Amniotic epithelial cell (primary cell): ENCODE results near the gene MRPL3.

Experiments
- DNase-seq: peaks from one replicate; pipeline ENCODE4 v3.0.0-alpha.2; 2010; ENCODE audit warnings: low read depth

MRPL3 gene

DNA sequence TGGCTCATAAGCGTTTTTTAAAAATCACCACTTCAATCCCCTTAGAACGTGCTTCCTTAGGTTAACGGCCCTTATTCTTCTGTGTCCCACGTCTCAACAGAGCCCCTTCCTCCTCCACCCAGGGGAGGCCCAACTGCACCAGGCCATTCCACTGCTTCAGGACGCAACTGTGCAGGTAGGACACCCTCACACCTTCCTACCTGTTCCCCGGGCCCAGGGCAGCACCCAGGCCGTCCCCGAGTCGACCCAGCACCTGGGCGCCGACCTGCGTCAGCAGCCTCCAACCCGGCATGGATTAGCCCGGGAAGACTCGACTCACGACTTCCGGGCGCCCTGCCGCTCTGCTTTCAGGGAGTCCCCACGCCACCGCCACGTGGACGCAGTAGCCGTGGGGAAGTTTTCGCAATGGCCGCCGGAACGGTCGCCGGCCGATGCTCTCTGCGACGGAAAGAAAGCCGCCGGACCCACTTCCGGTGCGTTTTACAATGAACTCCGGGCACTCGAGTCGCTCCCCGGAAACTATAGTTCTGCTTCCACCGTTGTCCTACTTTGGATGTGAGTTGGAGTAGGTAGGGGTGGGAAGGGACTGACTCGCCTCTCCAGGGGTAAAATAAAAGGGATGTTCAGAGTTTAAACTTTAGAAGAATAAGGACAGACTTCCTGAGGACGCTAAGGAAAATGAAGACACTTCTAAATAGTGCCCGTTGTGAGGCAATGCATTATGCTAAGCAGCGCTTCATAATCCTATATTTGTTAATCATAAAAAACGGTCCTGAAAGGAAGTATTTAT is at the start of gene MRPL3:
MRPL3 (minus strand) TSS at position 442 of the 790 bp plus-strand sequence; CDS start at position 292, 150 bp downstream.
- peak; percentile 83 for DNase-seq

DNA sequence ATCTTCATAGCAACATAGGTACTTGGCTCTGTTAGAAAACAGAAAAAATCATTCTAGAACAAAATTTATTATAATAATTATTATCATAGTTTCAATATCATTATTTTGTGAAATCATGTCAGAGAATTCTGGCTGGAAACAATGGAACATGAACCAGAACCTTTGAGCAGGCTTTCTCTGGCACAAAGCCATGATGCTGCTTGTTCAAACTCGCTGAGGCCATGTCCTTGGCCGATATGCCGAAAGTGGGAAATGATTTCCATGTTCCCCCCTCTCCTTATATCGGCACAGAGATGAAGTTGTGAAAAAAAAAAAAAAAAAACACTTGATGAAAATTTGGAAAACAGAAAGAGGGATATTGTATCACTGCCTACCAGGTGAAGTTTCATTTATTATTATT is 49.0 kb upstream of the MRPL3 start:
- no peak for DNase-seq

DNA sequence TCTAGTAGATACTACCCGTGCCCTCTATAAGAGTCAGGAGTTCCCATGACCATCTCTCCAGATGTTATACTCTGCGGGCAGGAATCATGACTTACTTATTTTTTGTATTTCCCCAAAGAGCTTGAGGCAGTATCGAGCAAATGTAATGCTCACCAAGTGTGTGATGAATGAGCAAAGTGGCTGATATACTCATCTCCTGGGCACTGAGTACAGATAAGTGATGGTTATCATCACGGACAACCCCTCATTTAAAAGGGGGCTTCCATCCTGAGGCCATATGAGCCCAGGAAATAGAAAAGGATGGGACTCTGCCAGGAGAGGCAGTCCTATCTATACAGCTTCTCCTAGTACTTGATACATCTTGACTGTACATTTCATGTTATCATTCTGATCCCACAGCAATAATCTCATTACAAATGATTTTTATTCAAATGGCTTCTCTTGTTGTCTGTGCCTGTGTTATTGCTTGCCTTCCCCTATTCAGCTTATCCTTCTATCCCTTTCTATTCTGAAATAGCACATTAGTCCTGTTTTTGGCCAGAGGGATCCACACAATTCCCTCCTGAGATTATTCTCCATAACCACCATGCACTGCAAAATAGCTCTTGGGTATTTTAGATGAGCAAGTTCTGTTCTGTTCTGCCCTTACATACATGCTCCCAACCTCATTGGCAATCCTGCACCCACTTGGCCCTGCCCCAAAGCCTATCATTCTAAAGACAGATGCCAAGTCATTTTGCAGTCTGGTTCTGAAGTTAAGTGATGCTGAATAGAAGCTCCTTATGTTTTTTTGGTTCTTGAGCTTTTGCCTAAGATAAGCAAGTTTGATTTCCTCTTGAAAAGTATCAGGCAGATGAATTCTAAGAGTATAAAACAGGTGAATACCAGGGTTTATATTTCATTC is 48.0 kb upstream of the MRPL3 start:
- no peak for DNase-seq

DNA sequence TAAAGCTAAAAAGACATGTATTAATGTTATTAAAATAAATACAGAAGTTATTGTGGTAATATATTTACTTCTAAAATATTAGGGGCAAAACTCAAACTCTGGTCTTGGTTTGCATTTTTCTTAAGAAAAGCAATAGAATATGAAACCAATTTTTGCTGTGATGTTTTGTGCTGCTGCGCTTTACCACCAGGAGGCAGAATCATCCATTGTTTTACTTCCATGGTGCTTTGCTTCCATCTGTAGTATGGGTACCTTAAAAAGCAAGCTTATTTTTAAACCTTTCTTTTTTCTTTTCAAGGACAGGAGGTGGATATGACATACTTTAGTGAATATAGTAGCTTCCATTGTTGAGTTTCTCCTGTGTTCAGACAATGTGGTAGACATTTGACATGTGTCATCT is 46.6 kb upstream of the MRPL3 start:
- no peak for DNase-seq

DNA sequence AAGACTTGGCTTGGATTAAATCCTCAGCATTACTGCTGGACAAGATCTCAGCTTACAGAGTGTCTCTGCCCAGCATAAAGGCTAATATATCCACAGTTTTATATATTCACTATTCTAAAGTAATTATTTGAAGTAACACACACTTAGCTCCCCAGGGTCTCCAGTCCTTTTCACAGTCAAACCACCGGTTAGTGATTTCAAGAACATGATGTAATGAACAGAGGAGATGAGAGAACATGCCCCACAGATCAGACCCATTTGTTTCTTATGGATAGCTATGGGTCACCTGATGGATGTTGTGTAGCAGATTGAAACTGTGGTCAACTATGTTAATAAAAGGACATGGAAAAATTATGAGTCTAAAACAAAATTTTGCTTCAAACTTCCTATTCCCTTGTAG is 44.8 kb upstream of the MRPL3 start:
- no peak for DNase-seq

DNA sequence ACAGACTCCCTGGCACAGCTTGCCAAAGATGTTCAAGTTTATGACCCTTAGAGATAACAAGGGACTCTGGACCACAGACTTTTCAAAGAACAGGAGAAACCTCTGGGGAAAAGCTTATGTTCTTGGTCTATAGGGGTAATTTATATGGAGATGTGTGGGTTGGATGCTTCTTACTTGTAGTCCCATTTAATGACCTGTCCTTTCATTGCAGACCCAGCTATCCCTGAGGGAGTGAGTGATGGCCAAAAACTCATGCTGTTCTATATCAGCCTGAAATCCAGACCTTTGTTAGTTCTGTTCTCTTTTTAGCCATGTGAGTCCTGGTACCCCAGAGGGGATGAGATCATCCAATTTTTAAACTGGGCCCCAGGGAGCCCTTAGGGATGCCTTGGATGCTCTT is 43.7 kb upstream of the MRPL3 start:
- no peak for DNase-seq

DNA sequence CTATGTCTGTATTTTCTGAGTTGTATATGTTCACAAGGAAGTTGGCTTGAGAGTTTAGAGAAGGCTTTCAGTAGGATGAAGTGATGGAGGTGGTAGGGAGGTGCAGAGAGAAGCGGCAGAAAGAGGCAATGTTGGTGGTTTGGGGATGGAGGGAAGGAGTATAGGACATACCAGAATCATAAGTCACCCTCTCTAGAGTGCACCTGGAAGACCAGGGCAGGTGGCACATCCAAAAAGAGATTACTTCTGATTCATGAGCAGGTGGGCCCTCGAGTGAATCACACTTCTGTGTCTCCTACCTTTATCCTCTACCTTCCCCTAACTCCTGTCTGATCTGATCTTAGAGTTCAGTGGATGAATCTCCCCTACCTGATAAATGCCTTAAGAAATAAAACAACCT is 41.8 kb upstream of the MRPL3 start:
- no peak for DNase-seq

DNA sequence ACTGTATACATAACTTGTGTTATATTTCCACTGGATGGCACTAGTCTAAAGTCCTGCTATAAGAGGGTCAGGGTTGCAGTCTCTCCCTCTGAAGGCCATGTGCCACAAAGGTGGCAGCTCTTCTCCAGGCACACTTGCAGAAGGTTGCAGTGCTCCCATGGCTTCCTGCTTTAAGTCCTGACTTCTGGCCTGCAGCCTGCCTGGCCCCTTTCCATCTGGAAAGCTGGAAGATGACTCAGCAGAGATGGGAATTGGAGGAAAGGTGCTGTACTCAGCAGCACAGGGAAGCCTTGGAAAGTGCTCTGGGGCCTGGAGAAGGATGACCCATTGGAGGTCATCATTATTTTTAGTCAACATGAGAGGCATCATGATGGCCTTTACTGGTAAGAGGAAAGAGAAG is 40.9 kb upstream of the MRPL3 start:
- peak; percentile 79 for DNase-seq

DNA sequence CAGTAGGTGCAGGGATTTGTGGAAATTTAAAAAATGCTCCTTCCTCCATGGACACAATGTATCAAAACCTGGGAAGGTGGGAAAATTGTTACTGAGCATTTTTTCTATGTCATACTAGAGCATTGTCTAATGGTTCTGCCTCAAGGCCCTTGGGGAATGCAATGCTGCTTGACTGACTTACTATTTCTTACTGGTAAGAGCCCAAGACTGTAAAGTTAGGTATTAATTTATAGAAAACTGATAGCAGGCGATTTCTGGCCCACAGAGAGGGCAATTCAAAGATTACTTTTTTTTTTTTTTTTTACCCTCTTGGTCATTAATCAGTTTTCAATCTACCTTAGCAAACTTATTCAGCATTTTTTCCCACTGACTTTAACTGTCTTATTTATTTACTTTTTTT is 38.5 kb upstream of the MRPL3 start:
- DNase-seq: no peak

DNA sequence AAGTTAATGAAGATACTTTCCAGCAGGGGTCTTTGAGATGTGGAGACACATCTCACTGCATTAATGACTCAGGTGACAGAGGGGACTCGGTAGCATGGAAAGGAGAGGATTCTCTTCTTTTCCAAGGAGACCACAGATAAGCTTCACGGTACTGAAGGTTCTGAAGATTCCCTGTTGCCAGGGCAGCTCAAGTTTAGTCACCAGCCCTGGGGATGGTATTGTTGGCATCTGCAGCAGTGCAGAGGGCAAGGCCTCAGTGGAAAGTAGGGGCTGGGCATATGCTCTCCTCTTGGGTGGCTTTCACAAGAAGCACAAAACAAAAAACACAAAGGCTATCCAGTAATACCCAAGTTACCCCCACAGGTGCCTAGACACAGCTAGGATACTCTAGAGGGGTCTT is 38.0 kb upstream of the MRPL3 start:
- no peak for DNase-seq

DNA sequence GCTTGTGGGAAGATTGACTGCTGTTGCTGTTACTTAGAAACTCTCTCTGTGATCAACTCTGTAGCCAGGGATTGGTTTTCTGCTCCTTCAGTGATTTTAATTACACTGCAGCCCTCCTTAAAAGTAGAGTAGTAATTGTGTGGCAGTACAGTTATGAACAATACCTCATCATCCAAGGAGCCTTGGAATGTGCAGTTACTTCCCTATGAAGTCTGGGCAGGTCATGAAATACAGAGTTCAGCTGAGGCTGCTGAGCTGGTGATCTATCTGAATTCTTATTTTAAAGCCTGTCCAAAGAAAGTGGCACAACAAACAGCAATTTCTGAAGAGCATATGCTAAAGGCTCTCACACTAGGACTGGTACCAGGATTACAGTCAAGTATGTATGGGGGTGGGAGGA is 37.4 kb upstream of the MRPL3 start:
- DNase-seq: no peak

DNA sequence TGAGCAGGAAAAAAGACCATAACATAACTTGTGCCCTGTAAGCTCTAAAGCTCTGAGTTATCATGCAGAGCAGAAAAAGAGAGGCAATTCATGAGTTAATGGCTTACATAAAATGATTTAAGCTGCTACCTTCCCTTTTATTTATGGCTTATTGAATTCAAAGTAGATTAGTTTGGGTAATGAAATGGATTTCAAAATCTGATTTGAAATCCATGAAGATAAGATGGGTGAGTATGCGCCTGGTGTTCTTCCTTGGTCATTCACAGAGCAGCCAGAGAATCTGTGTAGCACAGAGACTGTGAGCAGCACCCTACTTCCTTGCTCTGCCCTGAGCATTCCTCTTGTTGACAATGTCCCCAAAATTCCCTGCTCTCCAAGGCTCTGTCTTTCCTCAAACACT is 36.2 kb upstream of the MRPL3 start:
- DNase-seq: no peak

DNA sequence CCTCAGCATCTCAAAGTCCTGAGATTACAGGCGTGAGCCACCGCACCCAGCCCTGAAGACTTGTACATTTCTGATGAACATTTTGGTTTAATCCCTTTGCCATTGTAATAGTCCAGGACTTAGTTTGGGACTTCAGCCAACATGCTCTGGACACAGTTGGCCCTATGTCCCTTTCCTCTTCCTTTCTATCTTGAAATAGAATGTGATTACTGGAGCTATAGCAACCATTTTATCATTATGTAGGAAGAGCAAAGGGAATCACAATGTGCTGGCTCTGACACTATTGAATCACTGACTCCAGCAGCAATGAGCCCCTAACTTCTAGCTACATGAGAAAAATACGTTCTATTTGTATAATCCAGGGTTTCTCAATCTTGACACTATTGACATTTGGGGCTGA is 34.8 kb upstream of the MRPL3 start:
- no peak for DNase-seq

DNA sequence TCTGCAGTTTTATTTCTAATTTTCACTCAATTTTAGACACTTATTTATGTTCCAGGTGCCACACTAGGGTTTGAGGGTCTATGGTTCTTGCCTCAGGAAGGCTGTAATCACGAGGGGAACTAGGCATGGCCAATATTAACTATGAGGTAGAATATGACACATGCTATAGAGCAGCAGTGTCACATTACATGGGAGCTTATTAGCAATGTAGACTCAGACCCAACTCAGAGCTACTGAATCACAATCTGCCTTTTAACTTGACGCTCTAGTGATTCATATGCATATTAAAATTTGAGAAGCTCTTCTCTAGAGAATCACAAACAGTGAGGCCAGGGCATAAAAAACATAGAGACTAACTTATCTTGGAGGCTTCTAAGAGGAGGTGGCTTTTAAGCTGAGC is 32.8 kb upstream of the MRPL3 start:
- DNase-seq: no peak

DNA sequence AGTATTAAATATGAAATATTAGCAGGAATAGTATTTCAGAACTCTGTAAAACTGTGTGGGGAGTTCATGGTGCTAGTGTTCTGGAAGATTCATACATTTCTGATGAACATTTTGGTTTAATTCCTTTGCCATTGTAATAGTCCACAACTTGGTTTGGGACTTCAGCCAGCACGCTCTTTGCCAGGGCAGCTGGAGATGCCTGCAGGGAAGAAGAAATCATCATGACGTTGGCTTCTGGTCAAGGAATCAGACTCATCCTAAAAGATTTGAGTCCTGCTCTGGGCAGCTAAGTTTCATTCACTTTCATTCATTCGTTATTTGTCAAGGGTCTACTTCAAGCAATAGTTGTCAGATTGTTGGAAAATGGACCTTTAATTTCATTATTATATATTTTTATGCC is 32.4 kb upstream of the MRPL3 start:
- DNase-seq: no peak

DNA sequence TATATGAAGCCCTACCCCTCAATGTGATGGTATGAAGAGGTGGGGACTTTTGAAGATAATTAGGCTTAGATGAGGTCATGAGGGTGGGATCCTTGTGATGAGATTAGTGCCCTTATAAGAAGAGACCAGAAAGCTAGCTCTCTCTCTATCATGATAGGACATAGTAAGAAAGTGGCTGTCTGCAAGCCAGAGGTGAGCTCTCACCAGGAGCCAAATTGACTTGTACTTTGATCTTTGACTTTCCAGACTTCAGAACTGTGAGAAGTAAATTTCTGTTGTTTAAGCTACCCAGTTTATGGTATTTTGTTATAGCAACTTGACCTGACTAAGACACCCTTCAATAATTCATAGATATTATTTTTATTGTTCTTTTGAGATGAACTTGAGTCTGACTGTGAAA is 29.9 kb upstream of the MRPL3 start:
- DNase-seq: no peak

DNA sequence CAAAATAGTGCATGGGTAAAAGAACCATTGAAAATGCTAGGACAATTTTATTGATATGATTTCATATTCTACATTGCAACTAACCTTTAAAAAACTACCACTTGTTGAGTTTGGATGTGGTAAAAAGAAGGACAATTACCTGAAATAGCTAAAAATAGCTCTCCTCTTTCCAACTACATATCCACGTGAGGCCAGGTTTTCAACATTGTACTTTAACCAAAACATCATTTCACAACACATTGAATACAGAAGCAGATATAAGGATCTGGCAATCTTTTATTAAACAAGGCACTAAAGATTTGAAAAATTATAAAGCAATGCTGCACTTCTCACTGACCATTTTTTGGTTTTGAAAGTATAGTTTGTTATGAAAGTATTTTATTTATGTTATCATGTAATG is 28.1 kb upstream of the MRPL3 start:
- no peak for DNase-seq

DNA sequence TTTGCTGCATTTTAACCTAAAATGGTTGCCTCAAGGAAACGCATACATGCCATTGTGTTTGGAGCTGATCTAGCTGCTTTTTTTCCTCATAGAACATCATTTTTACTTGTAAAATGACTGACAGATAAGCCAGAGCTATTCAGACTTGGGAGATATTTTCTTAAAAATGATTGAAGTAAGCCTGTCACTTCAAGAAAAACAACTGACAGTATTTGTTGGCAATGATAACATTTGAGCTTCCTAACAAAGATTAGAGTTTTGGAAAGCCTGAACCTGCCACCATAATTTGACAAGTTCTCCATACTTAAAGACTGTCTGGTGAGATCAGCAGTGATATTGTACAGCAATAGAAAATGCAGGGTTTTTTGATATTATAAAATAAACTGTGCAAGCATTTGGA is 27.6 kb upstream of the MRPL3 start:
- no peak for DNase-seq

DNA sequence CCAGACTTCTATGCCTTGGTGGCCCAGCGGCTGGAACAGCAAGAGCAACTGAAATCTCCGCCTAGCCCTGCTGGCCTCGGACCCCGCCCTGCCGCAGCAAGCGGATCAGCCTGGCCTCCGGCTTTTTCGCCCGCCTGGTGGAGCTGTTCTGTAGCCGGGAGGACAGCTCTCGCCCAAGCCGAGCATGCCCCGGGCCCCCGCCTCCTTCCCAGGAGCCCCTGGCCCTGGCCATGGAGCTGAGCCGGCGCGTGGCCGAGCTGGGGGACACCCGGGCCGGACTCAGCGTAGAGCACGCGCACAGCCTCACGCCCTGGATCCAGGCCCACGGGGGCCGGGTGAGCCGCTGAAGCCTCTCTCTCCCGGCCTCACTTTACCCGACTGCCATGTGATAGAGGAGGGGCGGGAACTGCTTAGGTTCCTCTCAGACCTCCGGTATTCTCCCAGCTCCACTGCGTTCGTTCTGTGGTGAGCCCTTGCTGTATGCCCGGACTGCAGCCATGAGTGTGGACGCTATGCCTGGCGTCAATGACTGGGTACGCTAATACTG is 24.1 kb upstream of the MRPL3 start:
- DNase-seq: peak; percentile 39

DNA sequence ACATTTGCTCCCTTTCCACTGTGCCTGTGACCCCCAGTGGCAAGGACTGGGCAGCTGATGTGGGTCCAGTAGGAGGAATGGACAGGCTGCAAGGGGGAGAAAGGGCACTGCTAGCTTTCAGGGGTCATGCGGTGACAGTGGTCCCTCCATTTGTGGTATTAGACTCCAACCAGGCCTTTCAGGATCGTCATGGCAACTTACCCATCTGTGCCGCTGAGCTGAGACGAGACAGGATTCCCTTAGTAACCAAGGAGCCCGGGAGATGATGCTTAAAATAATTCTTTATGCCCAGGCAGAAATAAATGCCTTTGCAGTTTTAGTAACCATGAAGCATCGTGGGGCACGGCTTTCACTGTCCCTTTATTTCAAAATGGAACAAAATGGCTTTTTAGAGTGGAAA is 15.9 kb upstream of the MRPL3 start:
- no peak for DNase-seq

DNA sequence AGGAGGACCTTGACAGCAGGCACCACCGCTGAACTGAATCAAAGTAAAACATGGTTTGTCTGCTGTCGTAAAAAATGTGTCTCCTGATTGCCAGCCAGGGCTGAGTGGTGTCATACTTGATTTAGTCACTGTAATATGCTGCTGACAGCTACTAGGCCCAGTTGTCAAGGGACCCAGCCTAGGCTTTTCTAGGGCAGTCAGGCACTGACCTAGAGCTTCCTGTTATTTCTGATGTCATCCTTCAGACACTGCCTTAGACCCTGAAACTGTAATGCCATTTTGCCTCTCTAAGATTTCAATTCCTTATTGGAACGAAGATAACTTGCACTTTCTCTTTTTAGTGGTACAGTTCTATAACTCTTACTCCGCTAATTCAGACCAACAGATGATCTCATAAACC is 2.6 kb upstream of the MRPL3 start:
- DNase-seq: no peak

DNA sequence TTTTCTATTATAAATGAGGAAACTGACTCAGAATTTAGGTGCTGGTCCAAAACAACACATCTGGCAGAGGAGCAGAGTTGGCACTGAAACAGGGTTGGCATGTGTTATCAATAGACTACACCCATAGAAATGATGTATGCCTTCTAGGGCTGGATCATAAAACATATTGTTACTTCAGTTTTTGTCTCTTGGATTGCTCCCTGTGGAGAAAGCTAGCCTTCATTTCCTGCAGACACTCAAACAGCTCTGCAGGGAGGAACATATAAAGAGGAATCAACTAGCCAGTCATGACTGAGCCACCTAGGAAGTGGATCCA is 507 bp upstream of the MRPL3 start:
- DNase-seq: no peak

DNA sequence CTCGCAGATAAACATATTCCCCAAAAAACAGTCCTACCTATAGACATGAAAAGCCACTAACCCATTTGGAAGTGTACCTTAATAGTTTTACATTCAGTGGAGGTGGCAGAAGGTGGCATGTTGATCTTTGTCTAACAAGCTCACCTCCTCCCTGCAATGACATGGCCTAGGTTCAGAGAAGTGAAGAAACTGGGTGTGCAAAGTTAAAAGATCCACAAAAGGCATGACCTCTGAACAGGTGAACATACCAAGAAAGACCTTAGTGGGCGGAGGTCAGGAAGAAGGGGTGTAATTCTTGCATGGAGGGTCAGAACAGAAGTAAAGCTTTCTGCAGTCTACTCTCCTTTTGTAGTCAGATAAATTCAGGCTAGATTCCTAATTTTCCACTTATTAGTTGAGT is 822 bp downstream of the MRPL3 start:
- no peak for DNase-seq
